Prostate gland (tissue), 2 donors: ENCODE measurements around the gene IQGAP1. TPM values are rescaled to one million over a fixed set of nuclear protein-coding genes. Genes with fewer than 3 reads are reported as not detected.

Experiments used
- DNase-seq: peaks from one replicate; pipeline ENCODE4 v3.0.0-alpha.2; 2019; ENCODE audit warnings: low spot score
- H3K27ac ChIP-seq, 2 donors: fragments of 200-600 bp; sonication (generic); 2 replicates each; pipeline ENCODE4 v1.5.1; 2017 to 2019
- H3K27me3 ChIP-seq: fragments of 200-600 bp; sonication (generic); replicated peaks from 2 replicates; pipeline ENCODE4 v1.5.1; 2019; ENCODE audit not compliant: insufficient read depth
- H3K36me3 ChIP-seq, 2 donors: fragments of 200-600 bp; sonication (generic); 1 replicate in 1 of 2; 2 replicates in 1 of 2; pipeline versions ENCODE4 v1.5.1 to v1.8.1; 2017 to 2019
- H3K4me1 ChIP-seq: fragments of 200-600 bp; sonication (generic); replicated peaks from 2 replicates; pipeline ENCODE4 v1.5.1; 2019
- H3K4me3 ChIP-seq, 2 donors: fragments of 200-600 bp; sonication (generic); 2 replicates each; pipeline ENCODE4 v1.5.1; 2017 to 2019
- H3K9me3 ChIP-seq: fragments of 200-600 bp; sonication (generic); 2 replicates; pipeline ENCODE4 v1.5.1; 2017
- POLR2A ChIP-seq: fragments of 450-650 bp; IDR thresholded peaks from one replicate; pipeline ENCODE4 v1.6.1; 2016; ENCODE audit warnings: antibody characterized with exemption, mild to moderate bottlenecking
- POLR2AphosphoS5 ChIP-seq: sonication (generic); formaldehyde crosslinking; IDR thresholded peaks from one replicate; pipeline ENCODE4 v1.6.1; 2017; ENCODE audit warnings: antibody characterized with exemption
- WGBS: methylation state at CpG from one replicate; pipeline ENCODE4 v1.1.5; 2018; 5-methylcytosine and 5-hydroxymethylcytosine counted together
- intact Hi-C: fragments of 100-400 bp; cut with DNase I; formaldehyde crosslinking; loops from one replicate; pipeline ENCODE4 v1.14.2; 2022
- total RNA-seq, 2 donors: library from RNA; depleted of rRNA; stranded (reverse); fragments of >200 nt; gene quantifications; one replicate each; pipeline ENCODE4 v1.1.0, GENCODE V29; 2016
- TF ChIP-seq, protein P1 (sequence below), 4 experiments: fragments of 200-600 bp in 2 of 4; fragments of 450-650 bp in 2 of 4; sonication (generic) in 2 of 4; IDR thresholded peaks; 1 replicate in 3 of 4; 2 replicates in 1 of 4; pipeline ENCODE4 v1.5.1; 2016 to 2019; ENCODE audit warnings: antibody characterized with exemption in 4 of 4, mild to moderate bottlenecking in 2 of 4, moderate library complexity in 2 of 4

The IQGAP1 gene
- total RNA-seq, 2 donors from 2014 or later: 131 to 155 TPM

DNA sequence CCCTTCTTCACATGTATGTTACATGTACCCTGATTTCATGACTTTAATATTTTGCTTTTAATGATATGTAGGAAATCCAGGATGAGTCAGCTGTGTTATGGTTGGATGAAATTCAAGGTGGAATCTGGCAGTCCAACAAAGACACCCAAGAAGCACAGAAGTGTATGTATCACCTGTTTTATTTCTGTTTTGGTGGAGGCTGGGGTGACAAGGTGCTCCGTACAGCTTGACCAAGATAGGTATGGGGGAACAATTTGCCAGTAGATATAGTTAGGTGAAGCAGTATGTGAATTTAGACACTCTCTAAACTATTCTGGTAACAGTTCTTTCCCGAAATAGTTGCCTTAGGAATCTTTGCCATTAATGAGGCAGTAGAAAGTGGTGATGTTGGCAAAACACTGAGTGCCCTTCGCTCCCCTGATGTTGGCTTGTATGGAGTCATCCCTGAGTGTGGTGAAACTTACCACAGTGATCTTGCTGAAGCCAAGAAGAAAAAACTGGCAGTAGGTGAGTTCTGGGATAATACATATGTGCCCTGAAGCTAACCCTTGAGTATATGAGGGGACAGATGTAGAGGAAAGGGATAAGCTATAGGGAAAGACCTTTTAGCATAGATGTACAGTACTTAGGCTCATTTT is 78.0 kb downstream of the IQGAP1 start:
- WGBS: 79% methylated on average over 3 of the region's 3 CpGs
- no peaks in the 10 kb centered on the region for H3K9me3 ChIP-seq
- intact Hi-C loops: no loop called here
- no peak for DNase-seq
- no peak overlapping the region for H3K4me3 ChIP-seq
- no peaks in the 10 kb centered on the region for H3K27me3 ChIP-seq
- no peak overlapping the region for H3K27ac ChIP-seq
- no peak for TF ChIP-seq POLR2AphosphoS5
- no peak for TF ChIP-seq POLR2A
- TF ChIP-seq, protein P1, sequence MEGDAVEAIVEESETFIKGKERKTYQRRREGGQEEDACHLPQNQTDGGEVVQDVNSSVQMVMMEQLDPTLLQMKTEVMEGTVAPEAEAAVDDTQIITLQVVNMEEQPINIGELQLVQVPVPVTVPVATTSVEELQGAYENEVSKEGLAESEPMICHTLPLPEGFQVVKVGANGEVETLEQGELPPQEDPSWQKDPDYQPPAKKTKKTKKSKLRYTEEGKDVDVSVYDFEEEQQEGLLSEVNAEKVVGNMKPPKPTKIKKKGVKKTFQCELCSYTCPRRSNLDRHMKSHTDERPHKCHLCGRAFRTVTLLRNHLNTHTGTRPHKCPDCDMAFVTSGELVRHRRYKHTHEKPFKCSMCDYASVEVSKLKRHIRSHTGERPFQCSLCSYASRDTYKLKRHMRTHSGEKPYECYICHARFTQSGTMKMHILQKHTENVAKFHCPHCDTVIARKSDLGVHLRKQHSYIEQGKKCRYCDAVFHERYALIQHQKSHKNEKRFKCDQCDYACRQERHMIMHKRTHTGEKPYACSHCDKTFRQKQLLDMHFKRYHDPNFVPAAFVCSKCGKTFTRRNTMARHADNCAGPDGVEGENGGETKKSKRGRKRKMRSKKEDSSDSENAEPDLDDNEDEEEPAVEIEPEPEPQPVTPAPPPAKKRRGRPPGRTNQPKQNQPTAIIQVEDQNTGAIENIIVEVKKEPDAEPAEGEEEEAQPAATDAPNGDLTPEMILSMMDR (IDR thresholded peaks at IDR 0.05): no peak
- no peaks in the 10 kb centered on the region for H3K36me3 ChIP-seq
- H3K4me1 ChIP-seq: no peaks in the 10 kb centered on the region

DNA sequence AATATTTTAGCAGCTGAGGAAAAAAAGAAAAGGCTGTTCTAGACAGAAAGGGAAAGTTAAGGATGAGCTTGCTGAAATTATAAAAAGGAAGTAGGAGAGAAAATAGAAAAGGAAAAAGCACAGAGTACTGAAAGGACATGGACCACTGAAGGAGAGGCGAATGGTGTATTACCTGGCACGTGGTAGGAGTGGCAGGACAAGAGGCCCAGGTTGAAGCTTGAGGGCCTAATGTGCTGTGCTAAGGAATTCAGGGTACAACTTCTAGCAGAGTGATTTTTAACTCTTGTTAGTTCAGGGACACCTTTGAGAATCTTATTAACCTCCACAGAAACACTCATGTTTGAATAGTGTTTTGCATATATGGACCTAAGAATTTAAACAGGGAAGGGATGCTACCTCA is 81.7 kb downstream of the IQGAP1 start:
- H3K4me3 ChIP-seq: no peak overlapping the region
- H3K4me1 ChIP-seq: no peaks in the 10 kb centered on the region
- H3K36me3 ChIP-seq: peaks cover 0 to 7% of the 10 kb centered on the region in 2 donors
- TF ChIP-seq, protein P1 (IDR thresholded peaks at IDR 0.05): no peak
- TF ChIP-seq POLR2AphosphoS5 (no peak), POLR2A (no peak)
- H3K27ac ChIP-seq: no peak overlapping the region
- WGBS: 79% methylated on average over 2 of the region's 2 CpGs
- no peak for DNase-seq
- intact Hi-C loops: no loop called here
- no peaks in the 10 kb centered on the region for H3K27me3 ChIP-seq
- no peaks in the 10 kb centered on the region for H3K9me3 ChIP-seq

DNA sequence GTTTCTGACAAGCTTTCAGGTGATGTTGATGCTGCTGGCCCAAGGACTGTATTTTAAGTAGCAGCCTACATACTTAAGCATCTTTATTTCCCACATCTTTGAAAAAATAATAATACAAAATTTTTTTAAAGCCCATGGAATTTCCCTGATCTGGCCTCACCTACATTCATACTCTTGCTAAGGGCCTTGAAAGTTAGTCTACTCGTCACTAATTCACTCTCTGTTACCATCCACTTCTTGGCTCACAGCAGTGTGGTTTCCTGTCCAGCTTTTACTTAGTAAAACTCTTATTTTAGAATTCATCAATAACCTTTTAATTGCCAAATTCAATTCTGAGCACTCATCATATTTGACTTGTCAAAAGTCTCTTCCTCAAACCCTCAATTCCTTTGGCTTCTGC is 82.4 kb downstream of the IQGAP1 start:
- Histone ChIP-seq H3K4me3 (no peak overlapping the region), H3K27me3 (no peaks in the 10 kb centered on the region), H3K4me1 (no peaks in the 10 kb centered on the region), H3K27ac (no peak overlapping the region), H3K36me3 (peaks cover 0 to 7% of the 10 kb centered on the region in 2 donors), H3K9me3 (no peaks in the 10 kb centered on the region)
- 43% methylated on average over 1 of the region's 1 CpG for WGBS
- intact Hi-C loops: no loop called here
- no peak for DNase-seq
- no peak for TF ChIP-seq POLR2AphosphoS5
- TF ChIP-seq, protein P1 (IDR thresholded peaks at IDR 0.05): no peak
- TF ChIP-seq POLR2A: no peak

DNA sequence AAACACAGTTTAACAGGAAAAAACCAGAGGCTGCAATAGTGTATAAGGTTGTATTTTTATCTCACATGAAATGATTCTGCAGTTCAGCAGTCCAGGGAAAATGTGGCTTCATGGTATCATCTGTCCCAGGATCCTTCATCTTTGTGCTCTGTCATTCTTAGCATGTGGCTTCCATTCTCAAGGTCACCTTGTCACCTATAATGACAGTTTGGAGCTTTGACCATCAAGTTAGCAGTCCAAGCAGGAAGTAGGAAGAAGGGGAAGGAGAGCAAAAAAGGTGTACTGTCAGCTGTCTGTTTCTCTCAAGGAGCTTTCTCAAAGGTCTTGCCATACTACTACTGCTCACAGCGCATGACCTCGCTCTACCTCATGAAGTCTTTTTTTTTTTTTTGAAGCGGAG is 83.1 kb downstream of the IQGAP1 start:
- no peak overlapping the region for H3K27ac ChIP-seq
- intact Hi-C loops: no loop called here
- 94% methylated on average over 3 of the region's 3 CpGs for WGBS
- peaks cover 0 to 7% of the 10 kb centered on the region in 2 donors for H3K36me3 ChIP-seq
- no peaks in the 10 kb centered on the region for H3K27me3 ChIP-seq
- no peak overlapping the region for H3K4me3 ChIP-seq
- DNase-seq: no peak
- no peaks in the 10 kb centered on the region for H3K4me1 ChIP-seq
- no peaks in the 10 kb centered on the region for H3K9me3 ChIP-seq
- TF ChIP-seq POLR2A (no peak), POLR2AphosphoS5 (no peak)
- TF ChIP-seq, protein P1 (IDR thresholded peaks at IDR 0.05): no peak

DNA sequence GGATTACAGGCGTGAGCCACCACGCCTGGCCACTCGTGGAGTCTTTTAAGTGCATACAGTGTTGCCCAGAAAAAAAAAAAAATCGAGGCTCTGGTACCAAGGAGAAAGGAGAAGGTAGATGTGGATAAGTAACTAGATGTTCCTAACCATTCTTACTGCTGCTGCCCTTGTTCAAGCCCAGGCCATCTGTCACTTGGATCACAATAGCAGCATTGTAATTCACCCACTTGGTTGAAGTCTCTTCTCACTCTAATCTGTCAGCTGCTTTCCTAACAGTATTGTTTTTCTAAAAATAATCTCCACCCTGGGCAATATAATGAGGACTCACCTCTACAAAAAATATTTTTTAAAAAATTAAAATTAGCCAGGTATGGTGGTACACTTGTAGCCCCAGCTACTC is 83.7 kb downstream of the IQGAP1 start:
- TF ChIP-seq POLR2AphosphoS5 (no peak), POLR2A (no peak)
- TF ChIP-seq, protein P1 (IDR thresholded peaks at IDR 0.05): no peak
- H3K4me3 ChIP-seq: no peak overlapping the region
- DNase-seq: no peak
- WGBS: 96% methylated on average over 4 of the region's 4 CpGs
- H3K36me3 ChIP-seq: peaks cover 0 to 7% of the 10 kb centered on the region in 2 donors
- no peaks in the 10 kb centered on the region for H3K27me3 ChIP-seq
- H3K27ac ChIP-seq: no peak overlapping the region
- intact Hi-C loops: no loop called here
- no peaks in the 10 kb centered on the region for H3K9me3 ChIP-seq
- no peaks in the 10 kb centered on the region for H3K4me1 ChIP-seq
